ENCODE measurements around the gene REEP6.

Gene REEP6

GRCh38 chr19:1456121-1456900 lies 34.7 kb upstream of the REEP6 start:
- no peak overlapping the region for H3K27ac ChIP-seq
- no peaks in the 10 kb centered on the region for H4K20me1 ChIP-seq (ENCODE audit: insufficient read depth)
- peak overlapping the region; percentile 39; the same call in 1 of the 2 replicates for H3K4me2 ChIP-seq
- TF ChIP-seq, protein P1, sequence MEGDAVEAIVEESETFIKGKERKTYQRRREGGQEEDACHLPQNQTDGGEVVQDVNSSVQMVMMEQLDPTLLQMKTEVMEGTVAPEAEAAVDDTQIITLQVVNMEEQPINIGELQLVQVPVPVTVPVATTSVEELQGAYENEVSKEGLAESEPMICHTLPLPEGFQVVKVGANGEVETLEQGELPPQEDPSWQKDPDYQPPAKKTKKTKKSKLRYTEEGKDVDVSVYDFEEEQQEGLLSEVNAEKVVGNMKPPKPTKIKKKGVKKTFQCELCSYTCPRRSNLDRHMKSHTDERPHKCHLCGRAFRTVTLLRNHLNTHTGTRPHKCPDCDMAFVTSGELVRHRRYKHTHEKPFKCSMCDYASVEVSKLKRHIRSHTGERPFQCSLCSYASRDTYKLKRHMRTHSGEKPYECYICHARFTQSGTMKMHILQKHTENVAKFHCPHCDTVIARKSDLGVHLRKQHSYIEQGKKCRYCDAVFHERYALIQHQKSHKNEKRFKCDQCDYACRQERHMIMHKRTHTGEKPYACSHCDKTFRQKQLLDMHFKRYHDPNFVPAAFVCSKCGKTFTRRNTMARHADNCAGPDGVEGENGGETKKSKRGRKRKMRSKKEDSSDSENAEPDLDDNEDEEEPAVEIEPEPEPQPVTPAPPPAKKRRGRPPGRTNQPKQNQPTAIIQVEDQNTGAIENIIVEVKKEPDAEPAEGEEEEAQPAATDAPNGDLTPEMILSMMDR (conservative IDR thresholded peaks at IDR 0.05; ENCODE audit: low read depth, low read length), result no peak
- peaks cover 86% of the 10 kb centered on the region for H3K27me3 ChIP-seq (ENCODE audit: insufficient read depth, low read depth)
- H2AFZ ChIP-seq (ENCODE audit: low read depth), result no peak overlapping the region; the same call in 1 of the 2 replicates
- peaks cover 17% of the 10 kb centered on the region for H3K4me1 ChIP-seq (ENCODE audit: low read depth, poor library complexity, severe bottlenecking)
- H3K36me3 ChIP-seq (ENCODE audit: insufficient read depth), result no peaks in the 10 kb centered on the region
- no peak overlapping the region for H3K4me3 ChIP-seq (IDR thresholded peaks at IDR 0.05; ENCODE audit: insufficient read depth, low read depth, low read length)
- no peak overlapping the region for H3K9ac ChIP-seq
- H3K79me2 ChIP-seq (ENCODE audit: insufficient read depth, low read depth), result no peaks in the 10 kb centered on the region

- TF ChIP-seq, protein P1 (conservative IDR thresholded peaks at IDR 0.05; ENCODE audit: low read depth, low read length), result no peak
- H3K27ac ChIP-seq, result no peak overlapping the region
- H3K4me2 ChIP-seq, result no peak overlapping the region
- H3K27me3 ChIP-seq (ENCODE audit: insufficient read depth, low read depth), result peaks cover 78% of the 10 kb centered on the region
- no peaks in the 10 kb centered on the region for H3K36me3 ChIP-seq (ENCODE audit: insufficient read depth)
- H3K9ac ChIP-seq, result no peak overlapping the region
- no peaks in the 10 kb centered on the region for H3K79me2 ChIP-seq (ENCODE audit: insufficient read depth, low read depth)
- H3K4me1 ChIP-seq (ENCODE audit: low read depth, poor library complexity, severe bottlenecking), result peaks cover 17% of the 10 kb centered on the region
- H3K4me3 ChIP-seq (IDR thresholded peaks at IDR 0.05; ENCODE audit: insufficient read depth, low read depth, low read length), result no peak overlapping the region
- no peak overlapping the region for H2AFZ ChIP-seq (ENCODE audit: low read depth)
- H4K20me1 ChIP-seq (ENCODE audit: insufficient read depth), result no peaks in the 10 kb centered on the region
Observed at GRCh38 chr19:1457031-1457739, 33.8 kb upstream of the REEP6 start.

DNA sequence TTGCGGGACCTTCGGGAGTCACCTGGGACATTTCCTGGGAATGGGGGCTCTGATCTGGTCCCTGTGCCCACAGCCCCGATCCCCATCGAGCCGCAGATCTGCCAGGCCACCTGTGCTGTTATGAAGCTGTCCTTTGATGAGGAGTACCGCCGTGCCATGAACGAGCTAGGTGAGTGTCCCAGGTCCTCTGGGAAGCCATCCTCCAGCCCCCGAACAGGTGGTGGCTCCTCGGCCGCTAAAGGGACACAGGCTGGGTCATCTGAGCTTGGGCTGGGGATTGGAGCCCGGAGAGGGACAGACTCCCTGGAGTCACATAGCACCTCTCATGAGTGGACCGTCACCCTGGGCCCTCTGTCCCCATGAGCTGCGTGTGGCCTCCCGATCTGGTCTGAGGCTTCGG lies 33.1 kb upstream of the REEP6 start:
- TF ChIP-seq, protein P1 (conservative IDR thresholded peaks at IDR 0.05; ENCODE audit: low read depth, low read length), result no peak
- Histone ChIP-seq H3K27me3 (ENCODE audit: insufficient read depth, low read depth) (peaks cover 72% of the 10 kb centered on the region), H3K4me3 (IDR thresholded peaks at IDR 0.05; ENCODE audit: insufficient read depth, low read depth, low read length) (no peak overlapping the region), H3K36me3 (ENCODE audit: insufficient read depth) (no peaks in the 10 kb centered on the region), H2AFZ (ENCODE audit: low read depth) (no peak overlapping the region), H3K27ac (no peak overlapping the region), H3K4me2 (no peak overlapping the region), H3K4me1 (ENCODE audit: low read depth, poor library complexity, severe bottlenecking) (peaks cover 17% of the 10 kb centered on the region), H3K79me2 (ENCODE audit: insufficient read depth, low read depth) (no peaks in the 10 kb centered on the region), H4K20me1 (ENCODE audit: insufficient read depth) (no peaks in the 10 kb centered on the region), H3K9ac (no peak overlapping the region)

- Histone ChIP-seq H2AFZ (ENCODE audit: low read depth) (no peak overlapping the region), H3K4me3 (IDR thresholded peaks at IDR 0.05; ENCODE audit: insufficient read depth, low read depth, low read length) (no peak overlapping the region), H3K4me1 (ENCODE audit: low read depth, poor library complexity, severe bottlenecking) (peaks cover 10% of the 10 kb centered on the region), H3K27me3 (ENCODE audit: insufficient read depth, low read depth) (peaks cover 56% of the 10 kb centered on the region), H3K79me2 (ENCODE audit: insufficient read depth, low read depth) (no peaks in the 10 kb centered on the region), H3K4me2 (no peak overlapping the region), H3K36me3 (ENCODE audit: insufficient read depth) (no peaks in the 10 kb centered on the region), H3K9ac (no peak overlapping the region), H4K20me1 (ENCODE audit: insufficient read depth) (no peaks in the 10 kb centered on the region), H3K27ac (no peak overlapping the region)
- TF ChIP-seq, protein P1 (conservative IDR thresholded peaks at IDR 0.05; ENCODE audit: low read depth, low read length), result no peak
Observed at GRCh38 chr19:1459479-1459878, 31.5 kb upstream of the REEP6 start.
